H1 (cell line): ENCODE results near the gene CCT5. TPM values are rescaled to one million over a fixed set of nuclear protein-coding genes. Genes with fewer than 3 reads are reported as not detected.

ENCODE experiments used
- CEBPB ChIP-seq: IDR thresholded peaks from 2 replicates; pipeline ENCODE4 v1.6.1; 2012; ENCODE audit warnings: low read depth, low read length
- EGR1 ChIP-seq: IDR thresholded peaks from 2 replicates; pipeline ENCODE4 v1.6.1; 2011; ENCODE audit warnings: low read depth, low read length, borderline replicate concordance
- GTF2F1 ChIP-seq: IDR thresholded peaks from 2 replicates; pipeline ENCODE4 v1.6.1; 2012; ENCODE audit warnings: low read depth, low read length, improper control_type of control experiment, borderline replicate concordance
- HDAC6 ChIP-seq: IDR thresholded peaks from one replicate; pipeline ENCODE4 v1.7.1; 2012; ENCODE audit warnings: low read depth, mild to moderate bottlenecking, inconsistent platforms, low read length, moderate library complexity
- SRF ChIP-seq: IDR thresholded peaks from 2 replicates; pipeline ENCODE4 v1.6.1; 2011; ENCODE audit warnings: mild to moderate bottlenecking, low read depth, low read length, moderate library complexity
- TBP ChIP-seq: IDR thresholded peaks from 2 replicates; pipeline ENCODE4 v1.6.1; 2011; ENCODE audit warnings: low read depth, low read length, improper control_type of control experiment
- polyA plus RNA-seq, 7 experiments: library from polyadenylated mRNA; depleted of rRNA in 3 of 7; stranded (reverse) in 5 of 7; unstranded in 2 of 7; fragments of >200 nt in 5 of 7; fragments of 200-250 nt in 2 of 7; gene quantifications; 1 replicate in 5 of 7; 2 replicates in 1 of 7; 4 replicates in 1 of 7; pipeline versions ENCODE4 v1.2.1 to v1.2.3, GENCODE V29; 2011 to 2013; ENCODE audit warnings: missing spikeins in 2 of 7, mixed read lengths in 2 of 7
- total RNA-seq: library from RNA; stranded (reverse); fragmentation: NEBNext Ultra II Directional; extraction: Animal tissue kit (Norgen Biotek cat#: 25700); gene quantifications from 2 replicates; pipeline ENCODE4 v1.2.1, GENCODE V29; 2021

The CCT5 gene
- total and polyA plus RNA-seq, 2 of the 8 experiments (the other 6 are each of a cell fraction or from before 2014, with no cell fraction given): 425 to 549 TPM

DNA sequence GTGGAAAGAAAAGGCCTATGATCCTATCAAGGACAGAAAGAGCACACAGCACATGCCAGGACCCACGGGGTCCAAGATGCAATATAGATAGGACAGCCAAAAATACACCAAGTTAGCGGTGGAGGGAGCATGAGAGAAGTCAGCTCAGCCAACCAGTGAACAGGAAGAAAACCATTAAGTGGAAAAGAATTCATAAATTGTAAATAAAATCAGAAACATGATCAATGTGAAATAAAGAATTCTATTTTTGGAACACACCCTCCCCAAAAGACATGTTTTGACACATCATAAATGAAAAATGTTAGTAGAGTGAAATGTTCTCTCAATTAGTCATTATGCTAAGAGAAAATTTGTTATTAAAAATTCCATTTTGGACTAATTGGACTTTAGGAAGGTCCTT lies 36.0 kb upstream of the CCT5 start (continued):
- TF ChIP-seq HDAC6 (no peak), TBP (no peak), SRF (no peak), EGR1 (no peak), GTF2F1 (no peak), CEBPB (no peak)
- TF ChIP-seq, all 59 proteins: peak for 0
